Ishikawa (cell line): ENCODE results near the gene MEGF9.

ENCODE experiments used
- CEBPB ChIP-seq: IDR thresholded peaks from 2 replicates; pipeline ENCODE4 v1.6.1; 2012
- CREB1 ChIP-seq: IDR thresholded peaks from 2 replicates; pipeline ENCODE4 v1.6.1; 2012; ENCODE audit warnings: low read depth
- EGR1 ChIP-seq: IDR thresholded peaks from 2 replicates; pipeline ENCODE4 v1.6.1; 2012
- EP300 ChIP-seq: IDR thresholded peaks from 2 replicates; pipeline ENCODE4 v1.6.1; 2012; ENCODE audit warnings: borderline replicate concordance
- FOXM1 ChIP-seq: IDR thresholded peaks from 2 replicates; pipeline ENCODE4 v1.6.1; 2012; ENCODE audit warnings: low read depth, borderline replicate concordance
- MAX ChIP-seq: IDR thresholded peaks from 2 replicates; pipeline ENCODE4 v1.6.1; 2012
- NFIC ChIP-seq: IDR thresholded peaks from 2 replicates; pipeline ENCODE4 v1.6.1; 2012
- RAD21 ChIP-seq: IDR thresholded peaks from 2 replicates; pipeline ENCODE4 v1.6.1; 2012; ENCODE audit warnings: low read depth
- REST ChIP-seq: IDR thresholded peaks from 2 replicates; pipeline ENCODE4 v1.6.1; 2012; ENCODE audit warnings: low read depth, mild to moderate bottlenecking
- TAF1 ChIP-seq: IDR thresholded peaks from 2 replicates; pipeline ENCODE4 v1.6.1; 2012; ENCODE audit warnings: low read depth, mild to moderate bottlenecking
- TCF12 ChIP-seq: IDR thresholded peaks from 2 replicates; pipeline ENCODE4 v1.6.1; 2012; ENCODE audit warnings: low read depth
- TEAD4 ChIP-seq: IDR thresholded peaks from 2 replicates; pipeline ENCODE4 v1.6.1; 2012
- USF1 ChIP-seq: IDR thresholded peaks from 2 replicates; pipeline ENCODE4 v1.6.1; 2012
- YY1 ChIP-seq: IDR thresholded peaks from 2 replicates; pipeline ENCODE4 v1.6.1; 2012; ENCODE audit warnings: low read depth
- ZBTB7A ChIP-seq: IDR thresholded peaks from 2 replicates; pipeline ENCODE4 v1.6.1; 2012; ENCODE audit warnings: low read depth

The MEGF9 gene

GRCh38 chr9:120643061-120643460 lies 71.2 kb downstream of the MEGF9 start:
- no peak for TF ChIP-seq ZBTB7A
- no peak for TF ChIP-seq TCF12
- no peak for TF ChIP-seq CREB1
- TF ChIP-seq EGR1, result no peak
- TF ChIP-seq NFIC, result no peak
- TF ChIP-seq RAD21, result no peak
- TF ChIP-seq CEBPB, result no peak

- no peak for TF ChIP-seq EGR1
- no peak for TF ChIP-seq MAX
- no peak for TF ChIP-seq ZBTB7A
- TF ChIP-seq NFIC, result no peak
- TF ChIP-seq TCF12, result no peak
- no peak for TF ChIP-seq TEAD4
- TF ChIP-seq USF1, result no peak
- TF ChIP-seq FOXM1, result no peak
- no peak for TF ChIP-seq TAF1
- TF ChIP-seq EP300, result no peak
- TF ChIP-seq RAD21, result no peak
- no peak for TF ChIP-seq REST
These were observed 72.0 kb downstream of the MEGF9 start for GRCh38 chr9:120642129-120642770.

- no peak for TF ChIP-seq ZBTB7A
- no peak for TF ChIP-seq NFIC
- TF ChIP-seq CEBPB, result 0 out of 2 replicates have a peak, but pooled peaks have one; percentile 3
- TF ChIP-seq MAX, result no peak
- no peak for TF ChIP-seq TEAD4
- TF ChIP-seq TAF1, result no peak
These were observed 73.9 kb downstream of the MEGF9 start for GRCh38 chr9:120640380-120640779.

- TF ChIP-seq NFIC (no peak), TCF12 (no peak), FOXM1 (no peak), CREB1 (no peak)
These were observed 76.4 kb downstream of the MEGF9 start for GRCh38 chr9:120637919-120638318.

GRCh38 chr9:120636194-120636957 lies 77.9 kb downstream of the MEGF9 start:
- TF ChIP-seq EGR1, result no peak
- TF ChIP-seq ZBTB7A, result no peak
- TF ChIP-seq YY1, result no peak
- TF ChIP-seq NFIC, result no peak
- no peak for TF ChIP-seq CREB1
- TF ChIP-seq FOXM1, result no peak
- TF ChIP-seq USF1, result no peak
- no peak for TF ChIP-seq TCF12

GRCh38 chr9:120635011-120635410 lies 79.3 kb downstream of the MEGF9 start:
- no peak for TF ChIP-seq CEBPB
- no peak for TF ChIP-seq USF1
- TF ChIP-seq EGR1, result no peak
- TF ChIP-seq TEAD4, result no peak
- no peak for TF ChIP-seq CREB1
- TF ChIP-seq TCF12, result no peak
- no peak for TF ChIP-seq EP300
- no peak for TF ChIP-seq NFIC
- no peak for TF ChIP-seq MAX

- TF ChIP-seq EGR1, result no peak
These were observed 83.9 kb downstream of the MEGF9 start for GRCh38 chr9:120630333-120630732.
